GM19463 (cell line): ENCODE results near the gene LIN7B.

Source experiments
- ATAC-seq: cut with Tn5 transposase; IDR thresholded peaks from one replicate; pipeline ENCODE4 v1.9.1; 2021; ENCODE audit warnings: mild to moderate bottlenecking, moderate library complexity; ENCODE audit not compliant: unreplicated experiment

LIN7B gene

GRCh38 chr19:49160450-49161189 is 46.5 kb downstream of the LIN7B start:
- no peak for ATAC-seq

- ATAC-seq = no peak
Observed at GRCh38 chr19:49161987-49162386, 47.8 kb downstream of the LIN7B start.

- no peak for ATAC-seq
Observed at GRCh38 chr19:49165111-49165750, 51.1 kb downstream of the LIN7B start.

GRCh38 chr19:49165865-49166301 is 51.7 kb downstream of the LIN7B start:
- ATAC-seq = no peak

GRCh38 chr19:49167857-49168409 is 53.8 kb downstream of the LIN7B start:
- ATAC-seq = no peak
